ENCODE results near the gene WNT2B.

Gene WNT2B

GRCh38 chr1:112565800-112566199, 57.0 kb downstream of the WNT2B start:
- H3K4me3 ChIP-seq (ENCODE audit: low read length) = no peak overlapping the region
- no peaks in the 10 kb centered on the region for H3K27me3 ChIP-seq (ENCODE audit: insufficient read depth, low read length)
- H3K4me1 ChIP-seq (ENCODE audit: insufficient read depth, low read length) = no peaks in the 10 kb centered on the region
- H3K9me3 ChIP-seq (ENCODE audit: low read length) = peaks cover 2% of the 10 kb centered on the region
- H2AFZ ChIP-seq (ENCODE audit: low read depth, low read length) = no peak overlapping the region
- H3K36me3 ChIP-seq (ENCODE audit: insufficient read depth, low read length) = peaks cover 27% of the 10 kb centered on the region

GRCh38 chr1:112575154-112575804, 66.5 kb downstream of the WNT2B start:
- H3K27me3 ChIP-seq (ENCODE audit: insufficient read depth, low read length) = no peaks in the 10 kb centered on the region
- no peak overlapping the region for H2AFZ ChIP-seq (ENCODE audit: low read depth, low read length)
- no peaks in the 10 kb centered on the region for H3K4me1 ChIP-seq (ENCODE audit: insufficient read depth, low read length)
- H3K36me3 ChIP-seq (ENCODE audit: insufficient read depth, low read length) = peaks cover 53% of the 10 kb centered on the region
- H3K9me3 ChIP-seq (ENCODE audit: low read length) = no peaks in the 10 kb centered on the region
- H3K4me3 ChIP-seq (ENCODE audit: low read length) = no peak overlapping the region

GRCh38 chr1:112576240-112576639, 67.5 kb downstream of the WNT2B start:
- Histone ChIP-seq H3K4me1 (ENCODE audit: insufficient read depth, low read length) (no peaks in the 10 kb centered on the region), H2AFZ (ENCODE audit: low read depth, low read length) (no peak overlapping the region), H3K27me3 (ENCODE audit: insufficient read depth, low read length) (no peaks in the 10 kb centered on the region), H3K9me3 (ENCODE audit: low read length) (no peaks in the 10 kb centered on the region), H3K4me3 (ENCODE audit: low read length) (no peak overlapping the region), H3K36me3 (ENCODE audit: insufficient read depth, low read length) (peaks cover 48% of the 10 kb centered on the region)

All from neuron (in vitro differentiated cells).